Measurements from ENCODE around the gene SLC26A9. TPM values are rescaled to one million over a fixed set of nuclear protein-coding genes. Genes with fewer than 3 reads are reported as not detected.

Gene SLC26A9, protein sequence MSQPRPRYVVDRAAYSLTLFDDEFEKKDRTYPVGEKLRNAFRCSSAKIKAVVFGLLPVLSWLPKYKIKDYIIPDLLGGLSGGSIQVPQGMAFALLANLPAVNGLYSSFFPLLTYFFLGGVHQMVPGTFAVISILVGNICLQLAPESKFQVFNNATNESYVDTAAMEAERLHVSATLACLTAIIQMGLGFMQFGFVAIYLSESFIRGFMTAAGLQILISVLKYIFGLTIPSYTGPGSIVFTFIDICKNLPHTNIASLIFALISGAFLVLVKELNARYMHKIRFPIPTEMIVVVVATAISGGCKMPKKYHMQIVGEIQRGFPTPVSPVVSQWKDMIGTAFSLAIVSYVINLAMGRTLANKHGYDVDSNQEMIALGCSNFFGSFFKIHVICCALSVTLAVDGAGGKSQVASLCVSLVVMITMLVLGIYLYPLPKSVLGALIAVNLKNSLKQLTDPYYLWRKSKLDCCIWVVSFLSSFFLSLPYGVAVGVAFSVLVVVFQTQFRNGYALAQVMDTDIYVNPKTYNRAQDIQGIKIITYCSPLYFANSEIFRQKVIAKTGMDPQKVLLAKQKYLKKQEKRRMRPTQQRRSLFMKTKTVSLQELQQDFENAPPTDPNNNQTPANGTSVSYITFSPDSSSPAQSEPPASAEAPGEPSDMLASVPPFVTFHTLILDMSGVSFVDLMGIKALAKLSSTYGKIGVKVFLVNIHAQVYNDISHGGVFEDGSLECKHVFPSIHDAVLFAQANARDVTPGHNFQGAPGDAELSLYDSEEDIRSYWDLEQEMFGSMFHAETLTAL
- total RNA-seq (2013; cell fraction: nucleolus; rRNA removed) = not detected in 2 replicates
- 0.11 and 0.17 TPM in 2 replicates for total RNA-seq (2014; rRNA removed)
- total RNA-seq (2014; rRNA removed; fragmentation: Illumina TruSeq; extraction: Trizol) = 0.18 TPM in 2 replicates
- total RNA-seq (2021) = 0.11 and 0.15 TPM in 2 replicates
- not detected for polyA plus RNA-seq (2011; ENCODE audit: low read depth)
- 0.20 and 0.33 TPM in 2 replicates for polyA plus RNA-seq (2011; rRNA removed)
- 0.33 and 0.39 TPM in 2 replicates for polyA plus RNA-seq (2011; cell fraction: cytosol; rRNA removed)
- 0.32 and 0.45 TPM in 2 replicates for polyA plus RNA-seq (2011; cell fraction: nucleus; rRNA removed)
- 0.06 and 0.07 TPM in 2 replicates for polyA plus RNA-seq (2012)
- polyA plus RNA-seq (2014; fragmentation: Illumina TruSeq; extraction: Trizol) = 0.22 and 0.32 TPM in 2 replicates
- polyA plus RNA-seq (2014; fragmentation: Nextera tagmentation; extraction: Ambion mirVana) = under 1 TPM; 0.11 to 0.15 TPM
- polyA plus RNA-seq (2014; rRNA removed) = 0.08 and 0.40 TPM in 2 replicates
- under 1 TPM; 0.09 to 0.23 TPM for polyA plus RNA-seq (2016; fragmentation: Nextera tagmentation; extraction: Ambion mirVana)
- 0.10 and 0.15 TPM in 2 replicates for polyA minus RNA-seq (2011; rRNA and poly(A)+ RNA removed)
- polyA minus RNA-seq (2011; cell fraction: cytosol; rRNA and poly(A)+ RNA removed) = not detected in 2 replicates
- 0.12 and 0.19 TPM in 2 replicates for polyA minus RNA-seq (2011; cell fraction: nucleus; rRNA and poly(A)+ RNA removed)
- percentile 6 among the genes with signal in this experiment for Bru-seq, nascent RNA
- BruChase-seq, experiment 1, labeled RNA remaining after a 6-hour chase = percentile 6 among the genes with signal in this experiment
- BruChase-seq, experiment 2, labeled RNA remaining after a 2-hour chase = percentile 6 among the genes with signal in this experiment
- long read RNA-seq, experiment 1 = 0 reads
- long read RNA-seq, experiment 2 = 0 reads

DNA sequence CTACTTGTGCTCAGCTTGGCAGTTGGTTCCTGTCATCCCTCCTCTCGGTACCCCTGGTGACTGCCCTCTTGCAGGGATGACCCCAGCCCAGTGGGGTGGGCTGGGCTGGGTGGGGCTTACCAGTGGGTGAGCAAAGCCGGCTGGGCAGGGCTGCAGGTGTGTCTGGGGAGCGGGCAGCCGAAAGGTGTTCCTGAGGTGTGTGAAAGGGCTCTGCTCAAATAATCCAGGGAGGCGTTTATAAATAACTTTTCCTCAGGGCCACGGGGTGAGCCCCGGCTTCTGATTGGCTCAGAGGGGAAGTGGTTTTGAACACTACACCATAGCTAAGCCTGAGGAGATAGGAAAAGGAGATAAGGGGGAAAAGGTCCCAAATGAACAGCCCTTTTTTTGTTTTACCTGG lies at the start of gene SLC26A9:
Gene SLC26A9, minus strand, starts transcription at position 212 of the 400 bp plus-strand sequence. CDS start 7,636 bp downstream, outside the sequence.
- Histone ChIP-seq H3K9me3 (replicated peaks; ENCODE audit: control insufficient read depth, insufficient read depth, low read length) (no peaks in the 10 kb centered on the region), H3K36me3 (ENCODE audit: control insufficient read depth in 2 of 2, insufficient read depth in 2 of 2, low read length in 1 of 2) (no peaks in the 10 kb centered on the region), H4K20me1 (ENCODE audit: control insufficient read depth, insufficient read depth) (no peaks in the 10 kb centered on the region), H3K27ac (ENCODE audit: control insufficient read depth, insufficient read depth) (no peak within 1 kb of the TSS), H3K4me2 (ENCODE audit: control insufficient read depth, insufficient read depth) (no peak within 1 kb of the TSS), H2AFZ (ENCODE audit: control insufficient read depth, low read depth, low read length) (no peak within 1 kb of the TSS), H3K79me2 (ENCODE audit: control insufficient read depth, insufficient read depth, low read length) (no peaks in the 10 kb centered on the region), H3K9ac (ENCODE audit: control insufficient read depth, insufficient read depth, low read length) (no peak within 1 kb of the TSS), H3K4me3 (no peak within 1 kb of the TSS), H3K4me1 (ENCODE audit: control insufficient read depth, insufficient read depth, low read length) (no peaks in the 10 kb centered on the region), H3K27me3 (replicated peaks in 1 of 2; ENCODE audit: control insufficient read depth in 2 of 2, insufficient read depth in 2 of 2, low read length in 1 of 2) (peaks cover 2 to 6% of the 10 kb centered on the region in 2 experiments; a peak in 2 of 4 replicates)
- POLR2A ChIA-PET = no interaction called here
- RAD21 ChIA-PET (ENCODE audit: unreplicated experiment) = interaction anchor here (1.4 to 2.1 kb wide), 3 partner anchors 23 to 285 kb away, joined by 3 to 4 read pairs (median 3); no protein-coding TSS in a partner anchor
- in situ Hi-C loops (cut with MboI) = no loop called here
- ATAC-seq (no peak), DNase-seq (ENCODE audit: low read depth, low spot score) (no peak), FAIRE-seq (no peak)
- BruUV-seq (replicated peaks) = no TSS peak
- SMC1A ChIA-PET (ENCODE audit: uncharacterized antibody, unreplicated experiment) = interaction anchor here (1.9 kb wide), 1 partner anchor 18 kb away, joined by 4 read pairs; no protein-coding TSS in a partner anchor
- WGBS (ENCODE audit: insufficient coverage, insufficient replicate concordance, low lambda C conversion rate, missing lambda C conversion rate) = 11% methylated on average over 7 of the region's 7 CpGs
- TF ChIP-seq STAT1 (conservative IDR thresholded peaks at IDR 0.05) = no peak
- no peak for TF ChIP-seq EED (IDR thresholded peaks at IDR 0.05; ENCODE audit: low read depth)
- TF ChIP-seq ZNF274 (IDR thresholded peaks at IDR 0.05; ENCODE audit: insufficient read depth, insufficient read length) = no peak
- no peak for TF ChIP-seq NFYA (IDR thresholded peaks at IDR 0.05; ENCODE audit: borderline replicate concordance, low read depth, low read length)
- TF ChIP-seq BACH1 (IDR thresholded peaks at IDR 0.05; ENCODE audit: borderline replicate concordance) = no peak
- no peak for TF ChIP-seq RFX5 (IDR thresholded peaks at IDR 0.05; ENCODE audit: low read depth, low read length)
- TF ChIP-seq, protein P1, sequence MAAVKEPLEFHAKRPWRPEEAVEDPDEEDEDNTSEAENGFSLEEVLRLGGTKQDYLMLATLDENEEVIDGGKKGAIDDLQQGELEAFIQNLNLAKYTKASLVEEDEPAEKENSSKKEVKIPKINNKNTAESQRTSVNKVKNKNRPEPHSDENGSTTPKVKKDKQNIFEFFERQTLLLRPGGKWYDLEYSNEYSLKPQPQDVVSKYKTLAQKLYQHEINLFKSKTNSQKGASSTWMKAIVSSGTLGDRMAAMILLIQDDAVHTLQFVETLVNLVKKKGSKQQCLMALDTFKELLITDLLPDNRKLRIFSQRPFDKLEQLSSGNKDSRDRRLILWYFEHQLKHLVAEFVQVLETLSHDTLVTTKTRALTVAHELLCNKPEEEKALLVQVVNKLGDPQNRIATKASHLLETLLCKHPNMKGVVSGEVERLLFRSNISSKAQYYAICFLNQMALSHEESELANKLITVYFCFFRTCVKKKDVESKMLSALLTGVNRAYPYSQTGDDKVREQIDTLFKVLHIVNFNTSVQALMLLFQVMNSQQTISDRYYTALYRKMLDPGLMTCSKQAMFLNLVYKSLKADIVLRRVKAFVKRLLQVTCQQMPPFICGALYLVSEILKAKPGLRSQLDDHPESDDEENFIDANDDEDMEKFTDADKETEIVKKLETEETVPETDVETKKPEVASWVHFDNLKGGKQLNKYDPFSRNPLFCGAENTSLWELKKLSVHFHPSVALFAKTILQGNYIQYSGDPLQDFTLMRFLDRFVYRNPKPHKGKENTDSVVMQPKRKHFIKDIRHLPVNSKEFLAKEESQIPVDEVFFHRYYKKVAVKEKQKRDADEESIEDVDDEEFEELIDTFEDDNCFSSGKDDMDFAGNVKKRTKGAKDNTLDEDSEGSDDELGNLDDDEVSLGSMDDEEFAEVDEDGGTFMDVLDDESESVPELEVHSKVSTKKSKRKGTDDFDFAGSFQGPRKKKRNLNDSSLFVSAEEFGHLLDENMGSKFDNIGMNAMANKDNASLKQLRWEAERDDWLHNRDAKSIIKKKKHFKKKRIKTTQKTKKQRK (IDR thresholded peaks at IDR 0.05; ENCODE audit: low read depth, low read length) = no peak
- intact Hi-C loops (cut with micrococcal nuclease; ENCODE audit: unreplicated experiment) = no loop called here
- CTCF ChIA-PET = interaction anchor here (0.7 to 1.4 kb wide), 4 partner anchors 24 to 285 kb away, joined by 3 to 6 read pairs (median 3); no protein-coding TSS in a partner anchor
